NCI-H1092 treated with DMSO at 0.1 percent for 48 hours (cell line): ENCODE data around the gene ZNF385D.
"Not testable (repeated sequence)": the region's sequence is repeated elsewhere in the genome, so short reads cannot be mapped to it uniquely, and the experiment has no call there.

Experiments used
- DNase-seq: peaks from one replicate; lab custom pipeline; 2025; lab: John Stamatoyannopoulos, UW

The ZNF385D gene

DNA sequence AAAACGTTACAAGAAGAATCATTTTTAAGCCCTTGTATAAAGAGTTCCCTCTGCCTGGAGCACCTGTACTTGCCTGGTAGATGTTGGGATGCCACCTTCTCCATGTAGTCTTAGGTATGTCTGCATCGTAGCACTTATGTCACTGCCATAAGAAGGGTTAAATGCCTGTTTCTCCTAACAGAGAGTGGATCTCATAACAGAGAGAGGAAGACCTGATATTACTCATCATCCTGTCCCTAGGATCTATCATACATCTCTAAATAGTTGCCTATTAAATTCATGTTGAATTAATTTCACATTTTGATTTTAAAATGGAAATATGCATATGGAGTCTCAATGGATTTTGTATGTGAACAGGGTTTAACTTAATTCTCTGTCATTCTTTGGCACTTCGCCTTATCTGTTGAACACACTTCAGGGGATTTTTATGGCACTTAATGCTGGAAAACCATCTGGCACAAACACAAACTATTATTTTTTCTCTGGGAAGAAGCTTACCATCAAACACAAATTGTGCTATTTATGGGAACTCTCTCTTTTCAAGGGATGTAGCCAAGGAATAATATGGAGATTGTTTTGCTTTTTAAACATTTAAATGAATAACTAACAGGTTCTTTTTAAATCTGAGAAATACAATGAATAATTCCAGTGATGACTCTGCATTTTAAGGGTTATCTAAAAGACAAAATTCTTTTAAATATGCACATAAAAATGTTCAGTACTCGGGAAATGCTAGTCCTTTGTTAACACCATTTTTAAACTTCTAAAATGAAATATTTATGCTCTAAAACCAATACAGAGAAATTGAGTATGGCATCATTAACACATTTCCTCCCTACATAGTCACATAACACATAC is 230.7 kb downstream of the ZNF385D start:
- DNase-seq: no peak

GRCh38 chr3:21517184-21517583 is 233.8 kb downstream of the ZNF385D start:
- no peak for DNase-seq

- DNase-seq: no peak
Measured at GRCh38 chr3:21515417-21515816, 235.6 kb downstream of the ZNF385D start.

DNA sequence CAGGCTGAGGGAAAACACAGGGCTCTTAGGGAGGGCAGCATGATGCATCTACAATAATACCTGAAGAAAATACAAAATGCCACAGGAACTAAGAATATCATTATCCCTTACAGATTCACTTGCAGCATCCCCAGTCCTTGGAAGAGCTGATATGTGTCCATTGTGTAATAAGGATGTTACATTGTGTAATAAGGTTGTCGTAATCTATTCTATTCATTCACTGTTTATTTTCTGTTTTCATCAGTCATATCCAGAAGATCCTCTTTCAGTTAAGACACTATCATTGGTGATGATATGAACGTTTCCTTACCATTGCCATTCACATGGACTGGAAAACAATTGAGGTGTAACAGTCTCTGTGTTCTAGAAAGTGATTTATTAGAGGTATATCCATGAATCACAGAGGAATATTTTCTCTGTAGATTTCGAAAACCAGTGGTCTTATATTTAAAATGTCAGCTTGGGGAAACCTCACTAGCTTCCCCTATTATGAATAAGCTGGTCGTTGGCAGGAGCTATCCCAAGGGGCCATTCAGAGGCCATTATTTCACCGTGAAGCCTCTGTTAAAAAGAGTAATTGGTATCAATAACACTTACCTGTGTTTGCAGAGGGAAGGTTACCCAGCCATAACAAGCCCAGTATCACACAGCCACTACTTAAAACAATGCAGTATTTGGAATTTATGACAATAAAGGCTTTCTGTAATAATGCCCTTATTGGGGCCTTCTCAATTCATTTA is 241.1 kb downstream of the ZNF385D start:
- DNase-seq: peak; percentile 1

- no peak for DNase-seq
Measured at GRCh38 chr3:21508246-21508645, 242.8 kb downstream of the ZNF385D start.

DNA sequence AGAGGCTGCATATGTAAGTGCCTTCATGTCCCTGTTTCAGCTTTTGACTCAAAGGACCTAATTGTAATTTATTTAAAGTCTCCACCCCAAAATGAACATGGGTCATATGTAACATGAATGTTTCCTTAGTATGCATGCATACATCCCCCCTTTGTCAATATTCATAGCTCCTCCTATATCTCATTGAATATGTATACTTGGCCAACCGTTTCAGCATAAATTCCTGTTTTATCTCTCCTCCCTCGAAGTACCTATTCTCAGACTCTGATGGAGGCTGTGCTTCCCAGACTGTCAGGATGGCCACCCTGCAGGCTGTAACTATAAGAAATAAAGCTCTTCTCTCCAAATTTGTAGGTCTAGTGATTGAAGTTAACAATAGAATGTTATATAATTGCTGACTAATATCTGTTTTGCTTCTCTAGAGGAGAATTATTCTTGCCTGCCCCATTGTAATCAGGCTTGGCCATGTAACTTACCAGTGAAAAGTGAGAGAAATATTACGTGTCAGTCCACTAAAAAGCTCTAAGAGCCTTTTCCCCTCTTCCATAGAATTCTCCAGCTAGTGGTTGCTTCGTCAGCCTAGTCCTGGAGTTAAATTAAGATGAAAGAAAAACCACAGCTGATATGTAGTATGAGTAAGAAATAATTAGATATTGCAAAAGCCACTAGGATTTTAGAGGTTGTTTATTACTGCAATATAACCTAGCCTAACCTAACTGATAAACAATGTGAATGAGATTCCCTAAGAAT is 245.1 kb downstream of the ZNF385D start:
- DNase-seq: no peak

- DNase-seq: no peak
Measured at GRCh38 chr3:21502656-21503055, 248.4 kb downstream of the ZNF385D start.

DNA sequence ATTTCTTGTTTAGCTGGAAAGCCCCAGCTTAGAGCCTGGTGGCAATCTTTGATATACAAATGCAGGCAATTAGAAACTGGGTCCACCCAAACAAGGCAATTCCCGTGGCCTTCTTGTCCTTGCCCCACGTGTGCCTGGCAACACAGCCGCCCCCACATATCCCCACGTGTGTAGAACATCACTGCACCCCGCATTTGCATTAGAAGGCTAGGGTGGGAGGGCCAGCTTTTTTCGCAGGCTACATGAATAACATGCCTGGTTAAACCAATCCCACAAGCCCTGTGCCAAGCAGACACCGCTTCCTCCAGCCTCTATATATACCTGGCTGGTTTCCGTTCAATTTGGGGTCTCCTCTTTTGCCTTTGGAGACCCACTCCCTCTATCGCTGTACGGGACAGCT is 250.2 kb downstream of the ZNF385D start:
- DNase-seq: no peak

DNA sequence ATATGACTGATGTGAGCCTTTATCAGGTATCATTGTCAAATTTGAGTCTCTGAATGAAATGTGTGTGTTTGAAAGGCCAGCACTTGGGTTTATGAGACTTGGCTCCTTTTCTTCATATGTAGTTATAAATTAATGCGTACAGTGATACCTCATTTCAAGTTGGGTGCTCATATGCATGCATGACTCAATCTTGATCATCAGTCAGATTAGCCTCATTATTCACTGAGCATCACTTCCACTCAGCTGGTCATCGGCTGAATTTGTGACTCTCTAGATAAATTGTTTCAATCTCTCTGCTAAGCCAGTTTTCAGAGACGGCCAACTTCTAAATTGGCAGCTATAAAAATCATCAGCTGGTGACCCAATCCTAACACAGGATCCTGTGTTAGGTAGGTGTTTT is 260.3 kb downstream of the ZNF385D start:
- not testable (repeated sequence) for DNase-seq

GRCh38 chr3:21487520-21487919 is 263.5 kb downstream of the ZNF385D start:
- DNase-seq: no peak

DNA sequence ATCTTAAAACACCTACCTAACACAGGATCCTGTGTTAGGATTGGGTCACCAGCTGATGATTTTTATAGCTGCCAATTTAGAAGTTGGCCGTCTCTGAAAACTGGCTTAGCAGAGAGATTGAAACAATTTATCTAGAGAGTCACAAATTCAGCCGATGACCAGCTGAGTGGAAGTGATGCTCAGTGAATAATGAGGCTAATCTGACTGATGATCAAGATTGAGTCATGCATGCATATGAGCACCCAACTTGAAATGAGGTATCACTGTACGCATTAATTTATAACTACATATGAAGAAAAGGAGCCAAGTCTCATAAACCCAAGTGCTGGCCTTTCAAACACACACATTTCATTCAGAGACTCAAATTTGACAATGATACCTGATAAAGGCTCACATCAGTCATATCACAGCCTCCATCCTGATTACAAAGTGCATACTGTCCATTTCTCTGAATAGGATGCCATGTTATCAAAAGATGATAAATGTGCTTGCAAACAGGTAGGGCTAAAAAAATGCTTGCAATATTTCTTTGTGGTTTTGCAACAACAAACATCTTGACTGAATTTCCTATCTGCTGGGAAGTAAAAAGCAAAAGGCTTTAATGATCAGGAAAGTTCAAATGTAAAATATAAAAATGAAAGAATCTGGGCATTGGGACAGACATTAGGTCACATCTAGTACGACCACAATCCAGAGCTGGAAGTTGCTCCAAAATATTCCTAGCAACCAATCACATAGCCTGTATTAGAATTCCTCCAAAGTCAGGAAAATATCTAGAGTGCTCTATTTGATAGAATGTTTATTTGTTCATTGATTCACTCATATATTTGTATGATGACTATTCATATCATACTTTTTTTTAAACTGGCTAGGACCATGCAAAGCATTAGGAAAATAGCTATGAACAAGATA is 264.7 kb downstream of the ZNF385D start:
- not testable (repeated sequence) for DNase-seq

DNA sequence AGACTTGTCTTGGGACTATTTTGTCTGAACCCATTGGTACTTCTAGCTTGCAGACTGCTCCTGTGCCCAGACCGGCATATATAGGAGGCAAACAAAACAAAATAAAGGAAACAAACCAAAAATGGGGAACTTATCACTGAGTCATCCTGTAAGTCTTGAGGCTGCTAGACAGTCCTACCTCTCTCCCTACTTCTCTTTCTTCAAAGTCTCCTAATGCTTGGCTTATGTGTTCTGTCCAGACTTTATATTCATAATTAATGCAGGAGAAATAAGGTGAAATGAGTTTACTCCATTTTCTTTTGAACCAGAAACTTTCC is 266.2 kb downstream of the ZNF385D start:
- DNase-seq: no peak

DNA sequence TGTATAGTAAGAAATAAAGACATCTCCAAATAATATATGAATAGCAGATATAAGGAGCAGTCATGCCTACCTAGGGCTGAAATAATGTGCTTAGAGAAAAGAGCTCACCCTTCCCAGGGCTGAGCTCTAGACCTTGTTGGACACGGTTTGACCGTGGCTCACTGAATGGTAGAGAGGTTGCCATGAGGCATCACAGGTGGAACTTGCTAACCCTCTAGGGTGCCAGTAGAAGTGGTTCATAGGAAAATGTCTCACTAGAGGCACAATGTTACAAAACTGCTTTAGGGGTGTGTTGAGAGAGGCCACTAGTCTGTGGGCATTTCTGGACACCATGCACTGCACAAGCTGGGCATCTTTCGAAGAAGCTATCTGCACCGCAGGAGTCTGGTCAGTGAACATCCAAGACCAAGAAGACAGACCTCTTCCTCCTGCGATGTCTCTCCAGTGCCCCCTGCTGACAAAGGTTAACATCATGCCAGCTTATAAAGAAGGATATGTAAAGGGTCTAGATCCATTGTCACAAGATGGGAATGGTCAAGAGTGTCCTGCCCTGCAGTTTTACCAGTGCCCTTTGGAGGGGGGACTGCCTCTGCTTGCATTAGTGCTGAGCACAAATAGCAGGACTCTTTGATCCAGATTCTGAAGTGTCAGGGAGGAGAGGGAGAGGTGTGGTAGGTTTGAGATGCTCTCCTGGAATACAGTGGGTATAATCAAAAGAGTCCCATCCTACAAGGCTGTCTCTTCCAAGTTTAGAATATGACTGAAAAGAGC is 266.8 kb downstream of the ZNF385D start:
- DNase-seq: peak; percentile 0

DNA sequence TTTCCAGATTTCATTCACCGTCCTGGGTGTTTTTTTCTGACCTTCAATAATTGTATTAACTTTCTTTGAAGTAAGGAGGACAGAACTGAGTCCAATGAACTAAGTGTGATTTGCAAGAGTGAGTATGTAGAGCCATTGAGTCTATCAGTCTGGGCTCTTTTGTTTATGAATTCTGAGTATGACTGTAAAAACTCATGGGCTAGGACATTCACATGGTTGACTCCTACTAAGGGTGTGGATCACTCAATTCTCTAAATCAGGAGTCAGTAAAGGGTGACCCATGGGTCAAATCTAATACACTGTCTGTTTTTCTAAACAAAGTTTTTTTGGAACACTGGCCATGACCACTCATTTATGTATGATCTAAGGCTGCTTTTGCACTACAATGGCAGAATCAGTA is 269.0 kb downstream of the ZNF385D start:
- no peak for DNase-seq

- no peak for DNase-seq
Measured at GRCh38 chr3:21477541-21478288, 273.3 kb downstream of the ZNF385D start.

- no peak for DNase-seq
Measured at GRCh38 chr3:21466476-21466875, 284.5 kb downstream of the ZNF385D start.

GRCh38 chr3:21464746-21465145 is 286.3 kb downstream of the ZNF385D start:
- no peak for DNase-seq

GRCh38 chr3:21463319-21463718 is 287.7 kb downstream of the ZNF385D start:
- no peak for DNase-seq

- DNase-seq: no peak
Measured at GRCh38 chr3:21462141-21462540, 288.9 kb downstream of the ZNF385D start.

GRCh38 chr3:21457084-21457483 is 293.9 kb downstream of the ZNF385D start:
- no peak for DNase-seq
